OCI-LY7 (cell line): Measurements from ENCODE around the gene PHF8.

Experiments used
- EZH2phosphoT487 ChIP-seq: fragments of 200-600 bp; sonication (generic); IDR thresholded peaks from 2 replicates; pipeline ENCODE4 v1.6.1; 2018; ENCODE audit warnings: low read depth, borderline replicate concordance, mild to moderate bottlenecking, mixed run types, antibody characterized with exemption, low read length, moderate library complexity, mixed read lengths
- TF ChIP-seq, protein P1 (sequence below): fragments of 200-600 bp; sonication (generic); conservative IDR thresholded peaks from 2 replicates; pipeline ENCODE4 v1.5.1; 2014; ENCODE audit warnings: mild to moderate bottlenecking, antibody characterized with exemption, low read length, moderate library complexity, mixed read lengths

DNA sequence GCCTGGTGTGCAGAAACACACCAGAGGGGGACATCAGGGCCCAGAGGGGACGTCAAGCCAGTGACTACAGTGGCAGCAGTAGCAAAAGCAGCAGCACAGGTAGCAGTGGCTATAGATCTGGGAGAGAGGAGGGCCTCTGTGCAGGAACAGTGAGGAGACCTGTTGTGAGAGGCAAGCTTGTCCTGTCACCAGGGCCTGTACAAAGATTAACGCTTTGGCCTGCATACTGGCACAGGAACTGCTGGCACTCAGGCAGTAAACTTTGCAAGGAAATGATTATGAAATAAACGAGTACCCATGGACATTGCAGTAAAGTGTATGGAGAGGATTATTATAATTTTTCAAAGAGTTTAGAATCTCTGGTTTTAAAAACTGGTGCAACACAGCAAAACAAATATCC lies 5.5 kb upstream of the PHF8 start:
- TF ChIP-seq, protein P1, sequence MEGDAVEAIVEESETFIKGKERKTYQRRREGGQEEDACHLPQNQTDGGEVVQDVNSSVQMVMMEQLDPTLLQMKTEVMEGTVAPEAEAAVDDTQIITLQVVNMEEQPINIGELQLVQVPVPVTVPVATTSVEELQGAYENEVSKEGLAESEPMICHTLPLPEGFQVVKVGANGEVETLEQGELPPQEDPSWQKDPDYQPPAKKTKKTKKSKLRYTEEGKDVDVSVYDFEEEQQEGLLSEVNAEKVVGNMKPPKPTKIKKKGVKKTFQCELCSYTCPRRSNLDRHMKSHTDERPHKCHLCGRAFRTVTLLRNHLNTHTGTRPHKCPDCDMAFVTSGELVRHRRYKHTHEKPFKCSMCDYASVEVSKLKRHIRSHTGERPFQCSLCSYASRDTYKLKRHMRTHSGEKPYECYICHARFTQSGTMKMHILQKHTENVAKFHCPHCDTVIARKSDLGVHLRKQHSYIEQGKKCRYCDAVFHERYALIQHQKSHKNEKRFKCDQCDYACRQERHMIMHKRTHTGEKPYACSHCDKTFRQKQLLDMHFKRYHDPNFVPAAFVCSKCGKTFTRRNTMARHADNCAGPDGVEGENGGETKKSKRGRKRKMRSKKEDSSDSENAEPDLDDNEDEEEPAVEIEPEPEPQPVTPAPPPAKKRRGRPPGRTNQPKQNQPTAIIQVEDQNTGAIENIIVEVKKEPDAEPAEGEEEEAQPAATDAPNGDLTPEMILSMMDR, result no peak
- TF ChIP-seq EZH2phosphoT487, result no peak
